Esophagus squamous epithelium (tissue), 5 donors: ENCODE data around the gene SLC39A5. TPM values are rescaled to one million over a fixed set of nuclear protein-coding genes. Genes with fewer than 3 reads are reported as not detected.
"Not testable (repeated sequence)": the region's sequence is repeated elsewhere in the genome, so short reads cannot be mapped to it uniquely, and the experiment has no call there.

ENCODE experiments used
- DNase-seq: peaks from one replicate; lab custom pipeline; 2025; lab: John Stamatoyannopoulos, UW
- H3K27ac ChIP-seq, 4 donors: fragments of 200-600 bp; sonication (generic); one replicate each; pipeline ENCODE4 v1.5.1; 2016 to 2019; ENCODE audit warnings: mild to moderate bottlenecking in 1 of 4
- H3K27me3 ChIP-seq, 4 donors: fragments of 200-600 bp; sonication (generic); 1 replicate in 3 of 4; 2 replicates in 1 of 4; pipeline versions ENCODE4 v1.5.1 to v1.6.0; 2017 to 2021; ENCODE audit warnings: antibody characterized with exemption in 1 of 4
- H3K36me3 ChIP-seq, 3 donors: fragments of 200-600 bp; sonication (generic); one replicate each; pipeline ENCODE4 v1.5.1; 2016 to 2019
- H3K4me1 ChIP-seq, 3 donors: fragments of 200-600 bp; sonication (generic); one replicate each; pipeline ENCODE4 v1.5.1; 2017 to 2019
- H3K4me3 ChIP-seq, 4 donors: fragments of 200-600 bp; sonication (generic); 1 replicate in 3 of 4; 2 replicates in 1 of 4; pipeline ENCODE4 v1.5.1; 2016 to 2019; ENCODE audit warnings: mild to moderate bottlenecking in 2 of 4, moderate library complexity in 1 of 4
- H3K9me3 ChIP-seq, 3 donors: fragments of 200-600 bp; sonication (generic); one replicate each; pipeline ENCODE4 v1.5.1; 2016 to 2019
- CTCF ChIP-seq, 6 experiments: fragments of 450-650 bp in 4 of 6; fragments of 200-600 bp in 2 of 6; sonication (generic) in 2 of 6; IDR thresholded peaks; one replicate each; pipeline ENCODE4 v1.5.1; 2016 to 2019; ENCODE audit warnings: antibody characterized with exemption in 6 of 6, mild to moderate bottlenecking in 4 of 6, moderate library complexity in 4 of 6
- POLR2A ChIP-seq, 4 donors: fragments of 450-650 bp; IDR thresholded peaks; one replicate each; pipeline ENCODE4 v1.6.1; 2017; ENCODE audit warnings: antibody characterized with exemption in 4 of 4, mild to moderate bottlenecking in 4 of 4, moderate library complexity in 3 of 4
- WGBS, 2 donors: methylation state at CpG; one replicate each; pipeline ENCODE4 v1.1.5; 2018; 5-methylcytosine and 5-hydroxymethylcytosine counted together
- intact Hi-C: fragments of 100-400 bp; cut with DNase I; formaldehyde crosslinking; loops from one replicate; pipeline ENCODE4 v1.15.0; 2022
- total RNA-seq, 4 donors: library from RNA; depleted of rRNA; stranded (reverse); fragments of >200 nt; gene quantifications; one replicate each; pipeline ENCODE4 v1.1.0, GENCODE V29; 2016
- donor health status: DM: yes; HTN: yes; CAD: no.

SLC39A5 gene
- total RNA-seq, 4 donors from 2014 or later: 1.1 TPM; not detected in 3

GRCh38 chr12:56261503-56262232, 31.8 kb downstream of the SLC39A5 start:
- DNase-seq: no peak
- peaks cover 9 to 39% (median 25%) of the 10 kb centered on the region in 3 donors for H3K4me1 ChIP-seq
- H3K9me3 ChIP-seq: no peaks in the 10 kb centered on the region
- H3K27ac ChIP-seq: no peak overlapping the region
- H3K4me3 ChIP-seq: no peak overlapping the region
- peaks cover 0 to 4% (median 0%) of the 10 kb centered on the region in 3 donors for H3K36me3 ChIP-seq
- TF ChIP-seq POLR2A (IDR thresholded peaks at IDR 0.05) (no peak), CTCF (IDR thresholded peaks at IDR 0.05) (no peak)
- WGBS, 2 donors: 67 to 75% methylated on average over 5 of the region's 5 CpGs
- H3K27me3 ChIP-seq: no peaks in the 10 kb centered on the region
- intact Hi-C loops: no loop called here

GRCh38 chr12:56262955-56263354, 33.1 kb downstream of the SLC39A5 start:
- peaks cover 0 to 37% (median 22%) of the 10 kb centered on the region in 3 donors for H3K4me1 ChIP-seq
- H3K4me3 ChIP-seq, intact Hi-C loops, H3K36me3 ChIP-seq, H3K27me3 ChIP-seq, DNase-seq, H3K9me3 ChIP-seq, H3K27ac ChIP-seq: not testable (repeated sequence)
- 86 to 91% methylated on average over 7 of the region's 7 CpGs for WGBS, 2 donors

GRCh38 chr12:56266068-56266692, 36.3 kb downstream of the SLC39A5 start:
- DNase-seq, intact Hi-C loops, H3K27me3 ChIP-seq, H3K9me3 ChIP-seq: not testable (repeated sequence)
- peak overlapping the region; percentile 85 to 99 (median 96) for H3K27ac ChIP-seq
- H3K36me3 ChIP-seq: peaks cover 0 to 22% (median 0%) of the 10 kb centered on the region in 3 donors
- peaks cover 0 to 30% (median 14%) of the 10 kb centered on the region in 3 donors for H3K4me1 ChIP-seq
- WGBS, 2 donors: 54 to 56% methylated on average over 16 of the region's 16 CpGs
- H3K4me3 ChIP-seq: peak overlapping the region; percentile 63 to 93 (median 79)

GRCh38 chr12:56266693-56267442, 37.0 kb downstream of the SLC39A5 start, which contains the start of gene COQ10A:
Gene COQ10A, plus strand, starts transcription at chr12:56266942. Its CDS starts 177 bp downstream, at chr12:56267119.
- intact Hi-C loops: no loop called here
- Histone ChIP-seq H3K36me3 (peaks cover 0 to 29% (median 2%) of the 10 kb centered on the region in 3 donors), H3K4me3 (peak within 1 kb of the TSS; percentile 63 to 93 (median 79)), H3K9me3 (no peaks in the 10 kb centered on the region), H3K27me3 (no peaks in the 10 kb centered on the region), H3K27ac (peak within 1 kb of the TSS; percentile 85 to 99 (median 96)), H3K4me1 (peaks cover 0 to 25% (median 14%) of the 10 kb centered on the region in 3 donors)
- TF ChIP-seq CTCF (IDR thresholded peaks at IDR 0.05) (peak; percentile 37 to 77 (median 74)), POLR2A (IDR thresholded peaks at IDR 0.05) (peak in 2 of 4 donors; percentile 86 to 89)
- 0% methylated on average over 11 to 16 of the region's 68 CpGs for WGBS, 2 donors
- DNase-seq: peak; percentile 45

- no peak for TF ChIP-seq POLR2A (IDR thresholded peaks at IDR 0.05)
- no peak for TF ChIP-seq CTCF (IDR thresholded peaks at IDR 0.05)
- peak overlapping the region; percentile 85 to 99 (median 96) for H3K27ac ChIP-seq
- H3K27me3 ChIP-seq: no peaks in the 10 kb centered on the region
- H3K9me3 ChIP-seq: no peaks in the 10 kb centered on the region
- H3K4me3 ChIP-seq: peak overlapping the region; percentile 63 to 93 (median 79)
- intact Hi-C loops: no loop called here
- peaks cover 0 to 36% (median 8%) of the 10 kb centered on the region in 3 donors for H3K36me3 ChIP-seq
- peaks cover 0 to 24% (median 14%) of the 10 kb centered on the region in 3 donors for H3K4me1 ChIP-seq
- WGBS, 2 donors: 32 to 41% methylated on average over 15 to 19 of the region's 21 CpGs
- no peak for DNase-seq
Measured at GRCh38 chr12:56267443-56268071, 37.7 kb downstream of the SLC39A5 start.
